ENCODE measurements around the gene IAH1.
A peak's percentile ranks its signal among the peaks of the same experiment; 100 is the strongest.

IAH1 gene, protein sequence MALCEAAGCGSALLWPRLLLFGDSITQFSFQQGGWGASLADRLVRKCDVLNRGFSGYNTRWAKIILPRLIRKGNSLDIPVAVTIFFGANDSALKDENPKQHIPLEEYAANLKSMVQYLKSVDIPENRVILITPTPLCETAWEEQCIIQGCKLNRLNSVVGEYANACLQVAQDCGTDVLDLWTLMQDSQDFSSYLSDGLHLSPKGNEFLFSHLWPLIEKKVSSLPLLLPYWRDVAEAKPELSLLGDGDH

GRCh38 chr2:9474361-9475057 lies at the start of gene IAH1:
Gene IAH1, plus strand, starts transcription at chr2:9474551. Its CDS starts 16 bp downstream, at chr2:9474567.
- peak; percentile 80 for ATAC-seq

DNA sequence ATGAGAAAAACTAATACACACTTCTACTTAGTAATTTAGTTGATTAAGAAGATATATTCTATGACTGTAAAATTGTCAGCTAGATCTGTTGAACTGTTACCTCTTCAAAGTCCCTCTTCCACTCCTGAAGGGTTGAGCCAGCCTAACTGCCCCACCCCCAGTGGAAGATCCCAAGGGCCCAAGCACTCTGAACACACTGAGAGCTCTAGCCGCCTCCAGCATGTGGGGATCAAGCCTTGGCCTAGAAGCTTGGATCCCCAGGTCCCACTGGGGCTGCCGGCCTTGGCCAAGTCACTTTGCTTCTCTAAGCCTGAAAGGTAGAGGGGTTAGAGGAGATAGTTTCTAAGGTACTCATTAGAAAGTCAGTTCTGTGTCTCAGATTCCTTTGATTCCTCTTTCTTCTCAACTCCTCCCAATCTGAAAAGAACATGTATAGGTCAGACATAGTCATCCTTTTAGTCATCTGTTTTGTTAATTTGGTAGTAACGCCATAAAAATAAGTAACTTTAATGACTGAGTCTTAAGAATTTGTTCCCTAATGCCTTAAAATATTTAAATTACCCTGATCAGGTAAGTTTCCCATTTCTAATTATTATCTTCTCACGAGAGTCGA lies 45.3 kb upstream of the IAH1 start:
- no peak for ATAC-seq

- peak; percentile 72 to 81 for ATAC-seq
These were observed 43.7 kb upstream of the IAH1 start for GRCh38 chr2:9430316-9431293.

GRCh38 chr2:9434489-9434888 lies 39.9 kb upstream of the IAH1 start:
- no peak for ATAC-seq

GRCh38 chr2:9439536-9439935 lies 34.8 kb upstream of the IAH1 start:
- no peak for ATAC-seq

DNA sequence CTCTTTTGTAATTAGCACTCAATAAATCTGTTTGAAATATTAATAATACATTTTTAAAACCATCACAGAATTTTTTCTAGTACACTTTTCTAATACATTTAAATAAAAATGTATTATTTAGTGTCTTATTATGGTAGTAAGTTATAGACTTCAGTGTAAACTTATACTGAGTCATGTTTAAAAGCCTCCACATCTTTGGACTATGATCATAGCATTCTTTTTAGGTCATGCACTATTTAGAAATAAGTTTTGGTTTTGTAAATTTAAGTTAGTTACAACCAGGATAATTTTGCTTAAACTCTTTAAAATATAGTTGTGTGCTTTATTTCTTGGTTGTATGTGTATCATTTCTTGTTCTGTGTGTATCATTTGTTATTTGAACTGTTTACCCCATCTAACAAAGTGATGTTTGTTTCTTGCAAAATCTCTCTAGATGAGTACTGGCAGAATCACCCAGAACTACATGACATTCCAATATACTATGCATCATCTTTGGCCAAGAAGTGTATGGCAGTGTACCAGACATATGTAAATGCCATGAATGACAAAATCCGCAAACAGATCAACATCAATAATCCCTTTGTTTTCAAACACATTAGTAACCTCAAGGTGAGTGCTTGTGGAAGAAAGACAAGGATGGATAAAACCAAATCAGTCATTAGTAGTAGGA lies 34.2 kb upstream of the IAH1 start:
- ATAC-seq, result no peak

DNA sequence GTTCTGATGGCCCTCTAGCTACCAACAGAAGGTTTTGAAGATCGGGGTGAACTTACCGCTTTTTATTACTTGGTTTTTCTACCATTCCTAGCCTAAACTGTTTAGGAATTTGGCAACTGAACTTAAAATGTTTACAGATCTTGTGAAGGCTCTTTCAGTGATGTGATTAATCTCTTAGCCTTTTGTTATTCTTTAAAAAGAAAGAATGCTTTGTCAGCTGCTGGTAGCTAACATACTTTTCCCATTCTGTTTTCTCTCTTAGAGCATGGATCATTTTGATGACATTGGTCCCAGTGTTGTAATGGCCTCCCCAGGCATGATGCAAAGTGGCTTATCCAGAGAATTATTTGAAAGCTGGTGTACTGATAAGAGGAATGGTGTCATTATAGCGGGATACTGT lies 32.8 kb upstream of the IAH1 start:
- ATAC-seq, result no peak

- ATAC-seq, result no peak
These were observed 30.8 kb upstream of the IAH1 start for GRCh38 chr2:9443526-9443925.

DNA sequence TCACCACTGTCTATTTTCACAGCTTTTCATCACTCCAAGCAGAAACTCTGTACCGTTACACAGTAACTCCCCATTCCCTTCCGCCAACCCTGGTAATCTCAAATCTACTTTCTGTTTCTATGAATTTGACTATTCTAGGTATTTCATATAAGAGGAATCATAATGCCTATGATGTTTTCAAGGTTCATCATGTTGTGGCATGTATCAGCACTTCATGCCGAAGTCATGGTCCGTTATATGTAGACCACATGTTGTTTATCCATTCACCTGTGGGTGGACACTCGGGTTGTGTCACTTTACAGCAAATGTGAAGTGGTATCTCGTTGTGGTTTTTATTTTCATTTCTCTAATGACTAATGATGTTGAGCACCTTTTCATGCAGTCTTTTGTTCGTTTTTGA lies 29.3 kb upstream of the IAH1 start:
- ATAC-seq, result peak; percentile 90 to 94

GRCh38 chr2:9451231-9451630 lies 23.1 kb upstream of the IAH1 start:
- ATAC-seq, result no peak

- ATAC-seq, result no peak
These were observed 13.8 kb upstream of the IAH1 start for GRCh38 chr2:9460441-9461017.

DNA sequence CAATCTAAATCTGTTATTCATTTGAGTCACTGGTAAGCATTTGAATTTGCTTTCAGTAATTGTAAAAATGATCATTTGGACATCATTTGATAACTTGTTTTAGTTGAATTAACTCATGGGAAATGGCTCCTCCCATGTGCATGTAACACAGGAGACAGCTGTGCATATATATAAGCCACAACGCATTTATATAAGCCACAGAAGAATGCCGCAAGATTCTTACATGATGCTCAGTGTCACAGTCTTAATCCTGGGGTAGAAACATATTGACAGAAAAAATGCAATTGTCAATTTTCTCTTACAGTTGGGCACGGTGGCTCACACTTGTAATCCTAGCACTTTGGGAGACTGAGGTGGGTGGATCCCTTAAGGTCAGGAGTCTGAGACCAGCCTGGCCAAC lies 13.3 kb upstream of the IAH1 start:
- no peak for ATAC-seq

- ATAC-seq, result no peak
These were observed 12.0 kb upstream of the IAH1 start for GRCh38 chr2:9462313-9462712.

DNA sequence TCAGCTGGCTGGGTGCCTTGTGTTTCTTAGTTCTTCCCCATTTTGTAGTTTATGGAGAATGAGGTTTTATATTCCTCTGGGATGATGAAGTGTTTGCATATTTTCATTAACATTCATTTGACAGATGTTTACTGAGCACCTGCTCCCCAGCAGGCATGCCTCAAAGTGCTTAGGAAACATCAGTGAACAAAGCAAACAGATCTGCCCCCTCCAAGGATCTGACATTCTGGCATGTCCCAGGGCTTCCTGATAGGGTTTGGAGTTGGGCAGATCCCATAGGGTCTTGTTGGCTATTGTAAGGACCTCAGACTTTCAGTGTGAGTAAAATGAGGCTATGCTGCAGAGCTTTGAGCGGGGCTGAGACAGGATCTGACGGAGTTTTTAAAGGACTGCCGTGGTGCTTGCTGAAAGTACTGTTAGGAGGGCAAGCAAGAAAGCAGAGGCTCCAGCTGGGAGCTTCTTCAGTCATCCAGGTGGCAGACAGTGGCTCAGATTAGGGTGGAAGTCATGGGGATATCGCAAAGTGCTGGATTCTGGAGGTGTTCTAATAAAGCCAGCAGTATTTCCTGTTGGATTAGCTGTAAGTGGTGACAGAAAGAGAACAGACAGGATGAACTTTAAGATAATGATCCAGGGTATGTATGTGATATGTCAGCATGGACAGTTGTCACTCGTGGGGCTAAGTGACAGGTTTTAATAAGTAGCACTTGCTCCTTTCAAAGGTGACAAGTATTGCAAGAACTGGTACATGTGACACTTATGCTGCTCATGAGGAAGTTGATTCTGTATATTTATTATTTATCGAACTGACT lies 11.3 kb upstream of the IAH1 start:
- no peak for ATAC-seq

DNA sequence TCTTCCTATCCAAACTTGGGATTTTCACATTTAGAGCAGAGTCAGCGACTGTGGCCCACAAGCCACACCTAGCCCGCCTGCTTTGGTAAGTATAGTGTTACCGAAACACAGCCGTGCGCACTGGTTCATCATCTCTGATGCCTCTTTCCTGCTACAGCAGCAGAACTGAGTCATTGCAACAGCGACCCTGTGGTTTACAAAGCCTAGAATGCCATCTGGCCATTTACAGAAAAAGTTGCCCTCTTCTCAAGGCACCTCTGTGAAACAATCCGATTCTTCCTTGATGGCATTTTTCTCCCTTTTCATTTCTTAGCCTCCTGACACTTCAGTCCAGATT lies 10.7 kb upstream of the IAH1 start:
- ATAC-seq, result peak; percentile 67 to 77

GRCh38 chr2:9465170-9465569 lies 9.2 kb upstream of the IAH1 start:
- no peak for ATAC-seq

DNA sequence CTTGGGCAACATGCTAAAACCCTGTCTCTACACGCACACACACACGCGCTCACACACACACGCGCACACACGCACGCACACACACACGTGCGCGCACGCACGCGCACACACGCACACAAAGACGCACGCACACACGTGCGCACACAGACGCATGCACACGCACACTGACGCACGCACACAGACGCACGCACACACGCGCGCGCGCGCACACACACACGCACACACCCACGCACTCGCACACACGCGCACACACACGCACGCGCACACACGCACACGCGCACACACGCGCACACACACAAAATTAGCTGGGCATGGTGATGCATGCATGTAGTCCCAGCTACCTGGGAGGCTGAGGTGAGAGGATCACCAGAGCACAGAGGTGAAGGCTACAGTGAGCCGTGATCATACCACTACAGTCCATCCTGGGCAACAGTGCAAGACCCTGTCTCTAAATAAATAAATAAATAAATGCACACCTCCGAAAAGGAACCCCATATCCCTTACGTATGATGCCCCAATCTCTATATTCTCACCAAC lies 8.1 kb upstream of the IAH1 start:
- no peak for ATAC-seq

DNA sequence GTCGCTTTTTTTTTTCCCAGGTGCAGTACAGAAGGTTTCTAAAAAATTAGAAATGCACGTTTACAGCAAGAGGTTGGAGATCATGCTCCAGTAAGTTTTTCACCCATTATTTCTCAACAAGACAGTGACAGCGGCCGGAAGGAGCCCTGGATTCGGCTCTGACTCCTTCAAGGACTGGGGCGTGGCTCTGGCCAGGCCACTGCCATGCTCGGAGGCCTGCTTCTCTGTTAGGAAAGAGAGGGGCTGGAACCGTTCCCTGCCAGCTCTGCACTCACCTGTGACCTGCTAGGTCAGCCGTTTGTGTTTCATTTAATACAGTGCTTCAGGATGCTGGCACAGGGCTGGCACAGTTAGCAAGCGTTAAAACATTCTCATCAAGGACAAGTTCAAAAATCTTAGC lies 6.7 kb upstream of the IAH1 start:
- no peak for ATAC-seq

GRCh38 chr2:9471206-9471605 lies 3.1 kb upstream of the IAH1 start:
- no peak for ATAC-seq

DNA sequence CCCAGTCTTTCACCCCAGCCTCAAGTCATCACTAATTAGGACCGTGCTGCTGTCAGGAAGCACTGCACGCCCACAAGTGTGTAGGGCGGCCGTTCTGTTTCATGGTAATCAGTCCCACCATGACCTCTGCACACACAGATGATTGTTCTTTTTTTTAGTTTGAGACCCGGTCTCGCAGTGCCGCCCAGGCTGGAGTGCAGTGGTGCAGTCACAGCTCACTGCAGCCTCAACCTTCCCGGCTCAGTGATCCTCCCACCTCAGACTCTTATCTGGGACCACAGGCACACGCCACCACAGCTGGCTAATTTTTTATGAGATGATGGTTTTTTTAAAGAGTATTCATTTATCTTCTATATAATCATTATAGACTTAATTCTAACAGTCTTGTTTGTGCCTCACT lies 1.8 kb upstream of the IAH1 start:
- no peak for ATAC-seq

Data from activated CD4-positive, CD25-positive, alpha-beta regulatory T cell treated with anti-CD3 and anti-CD28 coated beads, Interleukin-2, amount 50 U/mL, for 24 hours (primary cell).